ENCODE results near the gene AGMAT.
A peak's percentile ranks its signal among the peaks of the same experiment; 100 is the strongest.

The AGMAT gene

GRCh38 chr1:15577691-15578090, 7.2 kb downstream of the AGMAT start:
- no peaks in the 10 kb centered on the region for H3K9me3 ChIP-seq (replicated peaks; ENCODE audit: low read length)
- no peak overlapping the region for H3K4me2 ChIP-seq (ENCODE audit: low read length)
- H3K36me3 ChIP-seq (ENCODE audit: insufficient read depth, low read length), result peaks cover 3% of the 10 kb centered on the region
- no peak overlapping the region for H3K4me3 ChIP-seq (ENCODE audit: low read length)
- peaks cover 2% of the 10 kb centered on the region for H3K4me1 ChIP-seq (ENCODE audit: control insufficient read depth, insufficient read depth, low read length)
- H3K9ac ChIP-seq (ENCODE audit: low read depth, low read length), result no peak overlapping the region
- no peaks in the 10 kb centered on the region for H3K27me3 ChIP-seq (ENCODE audit: control insufficient read depth, insufficient read depth, low read length)

GRCh38 chr1:15575549-15576150, 9.2 kb downstream of the AGMAT start:
- Histone ChIP-seq H3K9ac (ENCODE audit: low read depth, low read length) (no peak overlapping the region), H3K4me1 (ENCODE audit: control insufficient read depth, insufficient read depth, low read length) (peaks cover 10% of the 10 kb centered on the region), H3K9me3 (replicated peaks; ENCODE audit: low read length) (no peaks in the 10 kb centered on the region), H3K27me3 (ENCODE audit: control insufficient read depth, insufficient read depth, low read length) (no peaks in the 10 kb centered on the region), H3K4me2 (ENCODE audit: low read length) (no peak overlapping the region), H3K4me3 (ENCODE audit: low read length) (no peak overlapping the region), H3K36me3 (ENCODE audit: insufficient read depth, low read length) (peaks cover 10% of the 10 kb centered on the region)

- no peak overlapping the region for H3K4me3 ChIP-seq (ENCODE audit: low read length)
- H3K4me2 ChIP-seq (ENCODE audit: low read length), result no peak overlapping the region
- H3K9ac ChIP-seq (ENCODE audit: low read depth, low read length), result no peak overlapping the region
- no peaks in the 10 kb centered on the region for H3K9me3 ChIP-seq (replicated peaks; ENCODE audit: low read length)
- H3K36me3 ChIP-seq (ENCODE audit: insufficient read depth, low read length), result peaks cover 17% of the 10 kb centered on the region
- H3K4me1 ChIP-seq (ENCODE audit: control insufficient read depth, insufficient read depth, low read length), result peaks cover 10% of the 10 kb centered on the region
- no peaks in the 10 kb centered on the region for H3K27me3 ChIP-seq (ENCODE audit: control insufficient read depth, insufficient read depth, low read length)
Measured at GRCh38 chr1:15574741-15575140, 10.1 kb downstream of the AGMAT start.

- Histone ChIP-seq H3K4me1 (ENCODE audit: control insufficient read depth, insufficient read depth, low read length) (peaks cover 8% of the 10 kb centered on the region), H3K9me3 (replicated peaks; ENCODE audit: low read length) (no peaks in the 10 kb centered on the region), H3K4me2 (ENCODE audit: low read length) (no peak overlapping the region), H3K9ac (ENCODE audit: low read depth, low read length) (no peak overlapping the region), H3K27me3 (ENCODE audit: control insufficient read depth, insufficient read depth, low read length) (no peaks in the 10 kb centered on the region), H3K4me3 (ENCODE audit: low read length) (no peak overlapping the region), H3K36me3 (ENCODE audit: insufficient read depth, low read length) (peaks cover 29% of the 10 kb centered on the region)
Measured at GRCh38 chr1:15573477-15573876, 11.4 kb downstream of the AGMAT start.

- H3K4me2 ChIP-seq (ENCODE audit: low read length), result peak overlapping the region; percentile 42
Measured at GRCh38 chr1:15571266-15571665, 13.6 kb downstream of the AGMAT start.

GRCh38 chr1:15570861-15571260, 14.0 kb downstream of the AGMAT start:
- H3K9me3 ChIP-seq (replicated peaks; ENCODE audit: low read length), result no peaks in the 10 kb centered on the region
- H3K4me2 ChIP-seq (ENCODE audit: low read length), result no peak overlapping the region
- peaks cover 55% of the 10 kb centered on the region for H3K36me3 ChIP-seq (ENCODE audit: insufficient read depth, low read length)
- H3K9ac ChIP-seq (ENCODE audit: low read depth, low read length), result no peak overlapping the region
- peaks cover 8% of the 10 kb centered on the region for H3K4me1 ChIP-seq (ENCODE audit: control insufficient read depth, insufficient read depth, low read length)
- H3K4me3 ChIP-seq (ENCODE audit: low read length), result no peak overlapping the region
- no peaks in the 10 kb centered on the region for H3K27me3 ChIP-seq (ENCODE audit: control insufficient read depth, insufficient read depth, low read length)

More at GRCh38 chr1:15571266-15571665, 13.6 kb downstream of the AGMAT start:
- peaks cover 51% of the 10 kb centered on the region for H3K36me3 ChIP-seq (ENCODE audit: insufficient read depth, low read length)
- H3K27me3 ChIP-seq (ENCODE audit: control insufficient read depth, insufficient read depth, low read length), result no peaks in the 10 kb centered on the region
- H3K4me3 ChIP-seq (ENCODE audit: low read length), result no peak overlapping the region
- H3K9ac ChIP-seq (ENCODE audit: low read depth, low read length), result no peak overlapping the region
- H3K9me3 ChIP-seq (replicated peaks; ENCODE audit: low read length), result no peaks in the 10 kb centered on the region
- H3K4me1 ChIP-seq (ENCODE audit: control insufficient read depth, insufficient read depth, low read length), result peaks cover 8% of the 10 kb centered on the region

GRCh38 chr1:15568387-15569073, 16.3 kb downstream of the AGMAT start:
- H3K4me3 ChIP-seq (ENCODE audit: low read length), result no peak overlapping the region
- peaks cover 8% of the 10 kb centered on the region for H3K4me1 ChIP-seq (ENCODE audit: control insufficient read depth, insufficient read depth, low read length)
- H3K4me2 ChIP-seq (ENCODE audit: low read length), result no peak overlapping the region
- H3K27me3 ChIP-seq (ENCODE audit: control insufficient read depth, insufficient read depth, low read length), result no peaks in the 10 kb centered on the region
- H3K36me3 ChIP-seq (ENCODE audit: insufficient read depth, low read length), result peaks cover 68% of the 10 kb centered on the region
- H3K9me3 ChIP-seq (replicated peaks; ENCODE audit: low read length), result no peaks in the 10 kb centered on the region
- no peak overlapping the region for H3K9ac ChIP-seq (ENCODE audit: low read depth, low read length)

GRCh38 chr1:15559189-15559810, 25.6 kb downstream of the AGMAT start:
- no peaks in the 10 kb centered on the region for H3K4me1 ChIP-seq (ENCODE audit: control insufficient read depth, insufficient read depth, low read length)
- no peak overlapping the region for H3K4me3 ChIP-seq (ENCODE audit: low read length)
- H3K9ac ChIP-seq (ENCODE audit: low read depth, low read length), result no peak overlapping the region
- H3K36me3 ChIP-seq (ENCODE audit: insufficient read depth, low read length), result peaks cover 36% of the 10 kb centered on the region
- H3K9me3 ChIP-seq (replicated peaks; ENCODE audit: low read length), result no peaks in the 10 kb centered on the region
- H3K27me3 ChIP-seq (ENCODE audit: control insufficient read depth, insufficient read depth, low read length), result no peaks in the 10 kb centered on the region
- no peak overlapping the region for H3K4me2 ChIP-seq (ENCODE audit: low read length)

- H3K36me3 ChIP-seq (ENCODE audit: insufficient read depth, low read length), result peaks cover 30% of the 10 kb centered on the region
- H3K27me3 ChIP-seq (ENCODE audit: control insufficient read depth, insufficient read depth, low read length), result no peaks in the 10 kb centered on the region
- H3K9ac ChIP-seq (ENCODE audit: low read depth, low read length), result no peak overlapping the region
- no peak overlapping the region for H3K4me2 ChIP-seq (ENCODE audit: low read length)
- no peaks in the 10 kb centered on the region for H3K4me1 ChIP-seq (ENCODE audit: control insufficient read depth, insufficient read depth, low read length)
- no peaks in the 10 kb centered on the region for H3K9me3 ChIP-seq (replicated peaks; ENCODE audit: low read length)
- H3K4me3 ChIP-seq (ENCODE audit: low read length), result no peak overlapping the region
Measured at GRCh38 chr1:15558516-15558915, 26.3 kb downstream of the AGMAT start.

- peaks cover 25% of the 10 kb centered on the region for H3K36me3 ChIP-seq (ENCODE audit: insufficient read depth, low read length)
- no peak overlapping the region for H3K4me3 ChIP-seq (ENCODE audit: low read length)
- no peaks in the 10 kb centered on the region for H3K27me3 ChIP-seq (ENCODE audit: control insufficient read depth, insufficient read depth, low read length)
- H3K9me3 ChIP-seq (replicated peaks; ENCODE audit: low read length), result no peaks in the 10 kb centered on the region
- H3K4me2 ChIP-seq (ENCODE audit: low read length), result no peak overlapping the region
- no peaks in the 10 kb centered on the region for H3K4me1 ChIP-seq (ENCODE audit: control insufficient read depth, insufficient read depth, low read length)
- no peak overlapping the region for H3K9ac ChIP-seq (ENCODE audit: low read depth, low read length)
Measured at GRCh38 chr1:15557594-15557993, 27.3 kb downstream of the AGMAT start.

- Histone ChIP-seq H3K9ac (ENCODE audit: low read depth, low read length) (no peak overlapping the region), H3K36me3 (ENCODE audit: insufficient read depth, low read length) (peaks cover 20% of the 10 kb centered on the region), H3K9me3 (replicated peaks; ENCODE audit: low read length) (no peaks in the 10 kb centered on the region), H3K4me3 (ENCODE audit: low read length) (no peak overlapping the region), H3K4me2 (ENCODE audit: low read length) (no peak overlapping the region), H3K27me3 (ENCODE audit: control insufficient read depth, insufficient read depth, low read length) (no peaks in the 10 kb centered on the region), H3K4me1 (ENCODE audit: control insufficient read depth, insufficient read depth, low read length) (no peaks in the 10 kb centered on the region)
Measured at GRCh38 chr1:15557008-15557407, 27.8 kb downstream of the AGMAT start.

Measured in skeletal muscle satellite cell (primary cell).